Activated gamma-delta T cell treated with Interleukin-2 at 50 U/mL for 16 hours (primary cell): ENCODE results near the gene SLC27A6.
"Not testable (repeated sequence)": the region's sequence is repeated elsewhere in the genome, so short reads cannot be mapped to it uniquely, and the experiment has no call there.

ENCODE experiments used
- DNase-seq: peaks from one replicate; pipeline ENCODE4 v3.0.0-alpha.2; 2020

SLC27A6 gene

DNA sequence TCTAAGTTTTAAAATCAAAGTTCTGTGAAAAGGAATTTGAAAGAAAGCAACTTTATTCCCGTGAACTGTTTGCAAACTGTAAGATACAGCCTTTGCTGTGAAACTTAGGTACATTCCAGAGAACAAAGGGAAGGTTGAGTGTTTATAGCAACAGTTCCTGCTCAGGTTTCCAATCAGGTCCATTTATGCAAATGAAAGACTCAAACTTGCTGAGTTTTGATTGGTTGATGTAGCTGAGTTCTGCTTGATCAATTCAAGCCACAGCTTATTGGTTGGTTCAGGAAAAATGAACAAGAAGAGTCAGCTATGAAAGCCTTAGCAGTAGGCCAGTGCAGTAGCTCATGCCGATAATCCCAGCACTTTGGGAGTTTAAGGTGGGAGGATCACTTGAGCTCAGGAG lies 37.9 kb downstream of the SLC27A6 start:
- no peak for DNase-seq

DNA sequence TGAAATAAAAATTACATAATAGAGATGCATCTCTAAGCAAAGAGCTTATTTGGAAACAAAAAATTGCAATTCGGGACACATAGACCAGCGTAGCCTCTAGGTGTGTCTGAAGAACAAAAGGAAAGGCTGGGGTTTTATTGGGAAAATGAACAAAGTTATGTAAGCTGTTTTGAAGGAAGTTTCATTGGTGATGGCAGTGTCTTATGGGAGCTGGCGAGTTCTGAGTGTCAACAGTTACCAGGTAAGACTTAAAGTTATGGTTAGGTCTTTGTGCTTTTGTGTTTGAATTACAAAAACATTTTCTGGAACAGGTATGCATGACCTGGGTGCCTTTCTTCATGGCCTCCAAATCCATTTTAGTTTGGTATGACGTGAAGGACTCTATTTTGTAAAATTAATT lies 48.9 kb downstream of the SLC27A6 start:
- no peak for DNase-seq

DNA sequence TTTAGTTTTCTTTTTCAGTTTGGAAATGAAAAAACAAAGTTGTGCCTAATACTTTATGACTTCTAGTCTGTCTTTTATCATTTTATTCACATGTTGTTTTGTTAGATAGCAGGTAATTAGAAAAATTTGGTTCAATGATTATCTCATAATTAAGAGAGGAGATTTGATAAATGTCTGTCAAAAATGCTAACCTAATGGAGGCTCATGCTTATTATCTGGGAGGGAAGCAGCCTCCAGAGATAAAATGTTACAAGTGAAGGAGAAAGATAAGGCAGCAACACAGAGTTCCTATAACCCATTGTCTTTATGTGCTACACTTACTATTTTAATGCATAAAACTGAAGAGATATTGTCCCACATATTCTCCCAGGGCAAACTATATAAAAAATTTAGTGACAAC lies 53.5 kb downstream of the SLC27A6 start:
- no peak for DNase-seq

DNA sequence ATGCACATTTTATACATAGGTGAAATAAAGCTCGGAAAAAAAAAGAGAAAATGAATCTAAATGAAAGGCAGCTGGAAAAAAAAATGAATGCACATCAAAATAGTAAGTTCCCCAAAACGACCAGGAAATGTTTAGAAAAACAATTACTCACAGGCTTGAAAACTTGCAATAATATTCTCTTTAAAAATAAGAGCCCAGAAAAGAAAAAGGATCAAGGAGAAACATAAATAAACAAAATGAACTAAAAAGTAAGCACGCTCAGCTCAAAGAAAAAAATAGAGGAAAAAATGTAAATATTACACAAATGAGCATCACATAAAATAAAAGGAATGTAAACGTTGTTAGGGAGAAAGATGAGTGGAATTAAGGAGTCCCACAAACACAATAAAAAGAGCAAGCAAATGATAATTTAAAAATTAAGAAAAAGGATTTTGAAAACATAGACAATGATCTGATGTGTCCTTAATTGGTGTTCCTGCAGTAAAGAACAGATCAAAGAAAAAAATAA lies 54.2 kb downstream of the SLC27A6 start:
- DNase-seq, result no peak

DNA sequence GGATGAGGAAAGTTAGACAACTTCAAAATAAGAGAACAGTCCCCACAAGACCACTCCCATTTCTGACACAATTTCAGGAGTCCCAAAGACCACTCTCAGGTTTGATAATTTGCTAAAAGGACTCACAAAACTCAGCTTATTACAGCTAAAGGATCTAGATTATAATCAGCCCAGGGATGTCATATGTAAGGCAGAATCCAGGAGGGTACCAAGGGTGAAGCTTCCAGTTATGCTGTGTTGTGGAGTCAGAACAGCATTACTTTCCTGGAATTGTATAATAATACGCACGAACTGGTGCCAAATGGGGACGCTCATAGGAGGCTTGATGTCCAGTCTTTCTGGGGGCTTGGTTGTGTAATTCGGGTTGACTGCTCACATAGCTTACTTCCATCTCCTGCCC lies 55.4 kb downstream of the SLC27A6 start:
- no peak for DNase-seq

DNA sequence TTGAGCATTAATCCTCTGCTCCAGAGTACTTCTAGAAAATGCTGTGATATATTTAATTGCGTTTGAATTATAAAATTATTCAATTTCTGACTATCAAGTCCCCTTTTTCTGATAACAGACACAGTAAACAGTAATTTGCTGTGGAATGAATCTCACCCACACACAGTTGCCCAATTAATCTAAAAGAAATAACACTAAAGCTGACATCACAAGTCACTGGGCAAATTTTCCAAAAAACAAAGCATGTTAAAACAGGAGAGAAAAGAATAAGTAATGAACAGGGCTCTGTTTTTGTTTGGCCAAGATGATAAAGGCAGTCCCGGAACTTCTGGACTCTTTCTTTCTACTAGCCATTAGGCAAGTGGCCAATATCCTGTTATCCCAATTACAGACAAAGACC lies 56.5 kb downstream of the SLC27A6 start:
- no peak for DNase-seq

DNA sequence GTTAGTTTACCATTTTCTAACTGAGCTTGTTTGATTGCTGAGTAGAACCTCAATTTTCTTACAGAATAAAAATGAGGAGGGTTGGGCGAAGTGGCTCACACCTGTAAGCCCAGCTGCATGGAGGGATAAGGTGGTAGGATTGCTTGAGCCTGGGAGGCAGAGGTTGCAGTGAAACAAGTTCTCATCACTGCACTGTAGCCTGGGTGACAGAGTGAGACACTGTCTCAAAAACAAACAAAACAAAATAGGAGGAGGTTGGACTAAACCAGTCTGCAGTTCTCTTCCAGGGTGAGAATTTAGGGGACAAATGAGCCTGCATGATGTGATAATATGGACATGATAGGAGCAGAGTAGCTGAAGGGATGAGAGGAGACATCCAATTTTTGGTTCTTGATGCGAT lies 57.3 kb downstream of the SLC27A6 start:
- DNase-seq, result no peak

DNA sequence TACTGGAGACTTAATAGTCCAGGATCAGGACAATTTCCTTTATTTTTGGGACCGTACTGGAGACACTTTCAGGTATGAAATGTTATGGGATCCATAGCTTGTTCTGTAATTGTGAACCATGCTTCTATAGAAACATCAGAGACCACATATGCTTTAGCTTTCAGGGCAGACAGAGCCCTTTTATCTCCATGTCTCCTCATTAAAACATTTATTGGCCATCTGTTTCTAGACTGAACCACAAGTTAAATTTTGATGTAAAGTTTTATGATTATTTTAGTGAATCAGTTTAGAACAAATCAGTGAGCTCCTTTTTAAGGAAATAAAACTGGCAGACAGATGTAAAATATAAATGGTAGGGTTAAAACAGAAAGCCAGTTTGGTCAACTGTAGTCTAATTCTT lies 62.0 kb downstream of the SLC27A6 start:
- DNase-seq, result no peak

DNA sequence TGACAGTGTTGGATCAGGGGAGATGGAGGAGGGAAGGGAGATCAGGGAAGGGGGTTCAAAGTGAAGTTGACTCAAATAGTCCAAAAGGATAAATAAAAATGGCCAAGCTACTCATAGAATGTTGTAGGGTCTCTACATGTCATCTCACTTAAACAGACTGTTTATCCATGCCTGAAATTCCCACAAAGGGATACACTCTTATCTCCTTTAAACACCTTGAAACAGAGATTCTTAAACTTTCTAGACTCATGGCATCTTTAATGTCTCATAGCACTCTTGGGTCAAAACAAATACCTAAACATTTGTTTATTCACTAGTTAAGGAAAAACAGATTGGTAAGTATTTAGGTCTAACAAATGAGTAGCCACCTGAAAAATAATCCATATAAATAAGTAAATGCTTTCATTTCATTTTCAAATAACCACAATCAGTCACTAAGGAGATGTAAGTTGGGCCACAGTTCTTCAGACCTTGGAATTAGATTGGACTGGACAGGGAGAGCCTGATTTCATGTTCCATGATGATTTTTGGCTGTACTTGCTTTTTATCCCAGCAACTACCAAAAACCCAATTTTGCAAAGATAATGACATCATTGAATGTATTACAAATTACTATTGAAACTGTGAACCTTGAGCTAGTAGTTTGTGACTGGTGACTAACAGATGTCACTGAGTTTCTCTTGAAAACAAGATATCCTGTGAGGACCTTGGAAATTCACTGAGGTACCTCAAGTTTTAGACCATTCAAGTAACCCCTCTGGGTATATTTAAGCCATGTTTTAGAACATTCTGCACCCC lies 66.8 kb downstream of the SLC27A6 start:
- DNase-seq, result no peak

DNA sequence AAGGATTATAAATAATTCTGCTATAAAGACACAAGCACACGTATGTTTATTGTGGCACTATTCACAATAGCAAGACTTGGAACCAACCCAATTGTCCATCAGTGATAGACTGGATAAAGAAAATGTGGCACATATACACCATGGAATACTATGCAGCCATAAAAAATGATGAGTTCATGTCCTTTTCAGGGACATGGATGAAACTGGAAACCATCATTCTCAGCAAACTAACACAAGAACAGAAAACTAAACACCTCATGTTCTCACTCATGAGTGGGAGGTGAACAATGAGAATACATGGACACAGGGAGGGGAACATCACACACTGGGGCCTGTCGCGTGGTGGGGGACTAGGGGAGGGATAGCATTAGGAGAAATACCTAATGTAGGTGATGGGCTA lies 71.0 kb downstream of the SLC27A6 start:
- DNase-seq, result not testable (repeated sequence)

DNA sequence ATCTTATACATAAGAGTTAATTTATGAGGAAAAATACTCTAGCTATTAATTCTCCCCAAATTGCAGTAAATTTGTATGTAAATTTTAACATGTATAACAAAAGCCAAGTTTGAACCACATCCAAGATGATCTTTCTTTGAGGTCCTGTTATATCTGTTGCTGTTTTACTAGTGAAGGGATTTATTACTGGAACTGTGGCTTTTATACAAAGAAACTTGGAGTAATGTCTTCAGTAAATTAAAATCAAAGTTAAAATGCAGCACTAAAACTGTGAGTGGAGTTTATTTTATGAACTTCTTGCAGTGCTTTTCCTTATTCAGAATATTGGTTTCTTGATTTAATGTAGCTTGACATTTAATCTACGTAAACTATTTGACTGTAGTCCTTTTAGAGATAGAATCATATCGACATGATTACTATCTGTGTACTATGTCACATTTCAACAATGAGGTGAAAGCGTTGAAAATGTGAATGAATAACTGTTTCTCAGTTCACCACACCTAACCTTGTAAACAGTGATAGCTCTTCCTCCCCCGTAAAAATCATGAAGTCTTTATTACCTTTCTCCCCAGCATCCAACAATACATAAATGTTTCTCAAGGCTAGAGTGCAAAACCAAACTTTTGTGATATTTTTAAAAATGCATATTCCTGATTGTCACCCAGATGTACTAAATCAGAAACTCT lies 76.1 kb downstream of the SLC27A6 start:
- no peak for DNase-seq

DNA sequence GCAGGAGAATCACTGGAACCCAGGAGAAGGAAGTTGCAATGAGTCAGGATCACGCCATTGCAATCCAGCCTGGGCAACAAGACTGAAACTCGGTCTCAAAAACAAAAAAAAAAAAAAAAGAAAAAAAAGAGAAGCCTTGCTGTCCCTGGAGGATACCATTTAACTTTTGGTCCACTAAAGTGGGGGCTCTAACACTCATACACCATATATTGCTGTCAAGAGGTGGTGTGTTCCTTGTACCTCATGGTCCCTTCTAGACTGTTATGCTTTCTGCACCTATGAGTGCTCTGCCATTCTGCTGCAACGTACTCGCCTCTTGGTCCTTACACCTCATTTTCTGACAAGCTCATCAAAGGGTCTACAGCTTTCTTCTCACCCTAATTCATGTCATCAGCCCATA lies 77.0 kb downstream of the SLC27A6 start:
- no peak for DNase-seq

DNA sequence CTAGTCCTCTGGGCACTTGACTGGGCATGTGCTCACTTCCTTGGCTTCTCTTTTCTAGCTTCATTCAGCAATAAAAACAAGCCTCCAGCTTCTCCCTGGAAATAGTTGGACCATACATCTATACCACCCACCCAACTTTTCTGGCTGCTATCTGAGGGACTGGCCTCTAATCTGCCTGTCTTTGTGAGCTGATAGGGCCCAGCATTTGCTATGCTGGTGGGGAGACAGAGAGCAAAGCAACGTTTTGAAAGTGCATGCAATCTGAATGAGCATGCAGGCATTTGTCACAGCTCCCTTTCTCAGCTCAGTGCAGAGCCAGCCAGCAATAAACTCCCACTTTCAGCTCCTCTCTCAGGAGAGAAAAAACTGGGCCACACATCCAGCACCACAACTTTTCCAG lies 78.6 kb downstream of the SLC27A6 start:
- no peak for DNase-seq

DNA sequence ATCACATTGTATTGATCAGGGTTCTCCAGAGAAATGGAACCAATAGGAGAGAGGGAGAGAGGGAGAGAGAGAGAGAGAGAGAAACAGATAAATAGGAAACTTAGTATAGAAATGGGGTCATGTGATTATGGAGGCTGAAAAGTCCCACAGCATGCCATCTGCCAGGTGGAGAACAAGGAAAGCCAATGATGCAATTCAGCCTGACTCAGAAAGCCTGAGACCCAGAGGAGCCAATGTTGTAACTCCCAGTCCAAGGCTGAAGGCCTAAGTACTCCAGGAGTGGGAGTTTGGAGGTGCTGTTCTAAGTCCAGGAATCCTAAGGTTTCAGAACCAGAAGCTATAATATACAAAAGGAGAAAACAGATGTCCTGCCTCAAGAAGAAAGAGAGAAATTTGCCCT lies 80.9 kb downstream of the SLC27A6 start:
- DNase-seq, result no peak

DNA sequence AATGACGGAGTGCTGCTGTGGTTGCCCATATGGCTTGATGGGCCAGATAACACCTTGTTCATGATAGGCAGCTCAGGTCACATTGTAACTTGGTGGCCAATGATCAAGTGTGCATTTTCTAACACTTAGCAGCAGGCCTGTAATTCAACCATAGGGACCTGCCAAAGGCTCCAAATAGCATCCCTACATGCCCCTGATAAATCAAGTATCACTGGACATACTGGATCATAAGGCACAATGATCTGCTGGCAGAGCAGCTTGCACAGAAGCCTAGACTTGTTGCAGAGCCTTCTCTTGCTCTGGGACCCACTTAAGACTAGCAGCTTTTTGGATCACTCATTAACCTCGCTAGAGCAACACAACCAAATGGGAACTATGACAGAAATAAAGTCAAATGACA lies 83.2 kb downstream of the SLC27A6 start:
- DNase-seq, result no peak

DNA sequence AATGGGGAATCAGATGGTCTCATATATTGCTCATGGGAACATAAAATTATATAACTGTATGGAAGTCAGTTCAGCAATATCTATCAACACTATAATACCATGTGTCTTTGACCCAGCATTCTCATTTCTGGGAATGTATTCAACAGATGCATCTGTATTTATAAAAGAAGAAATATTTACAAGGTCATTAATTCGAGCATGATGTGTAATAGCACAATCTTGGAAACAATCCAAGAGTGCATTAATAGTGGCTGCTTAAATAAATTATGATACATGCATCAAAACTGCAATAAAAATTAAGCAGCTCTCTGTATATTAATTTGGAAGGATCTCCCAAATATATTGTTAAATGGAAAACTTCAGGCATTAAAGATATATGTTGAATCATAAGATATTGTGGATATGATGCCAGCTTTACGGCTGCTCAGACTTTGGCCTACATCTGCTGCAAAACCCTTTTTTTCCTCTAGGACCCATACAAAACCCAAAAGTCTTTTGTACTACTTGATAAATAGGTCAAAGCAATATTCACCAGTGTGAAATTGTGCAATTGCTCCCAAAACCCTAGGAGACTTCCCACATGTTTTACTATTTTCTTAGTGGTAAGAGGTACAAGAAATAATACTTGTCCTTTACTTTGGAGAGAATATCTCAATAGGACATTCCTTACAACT lies 84.0 kb downstream of the SLC27A6 start:
- no peak for DNase-seq

DNA sequence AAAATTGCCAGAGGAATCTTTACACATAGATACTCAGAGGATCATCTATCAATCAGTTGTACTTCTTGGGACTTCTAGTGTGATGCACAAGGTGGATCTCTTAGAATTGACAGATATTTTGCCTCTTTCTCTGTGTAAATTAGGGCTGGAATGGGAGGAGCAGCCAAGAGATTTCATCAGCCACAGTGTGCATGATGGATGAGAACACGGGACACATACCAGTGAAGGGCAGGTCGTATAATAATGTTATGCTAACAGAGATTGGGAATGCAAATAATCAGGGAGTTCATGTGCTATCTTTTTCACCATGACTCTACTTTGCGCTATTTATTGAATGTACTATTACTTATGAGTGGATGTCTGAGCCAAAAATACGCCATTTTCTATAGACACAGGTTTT lies 86.0 kb downstream of the SLC27A6 start:
- DNase-seq, result no peak

DNA sequence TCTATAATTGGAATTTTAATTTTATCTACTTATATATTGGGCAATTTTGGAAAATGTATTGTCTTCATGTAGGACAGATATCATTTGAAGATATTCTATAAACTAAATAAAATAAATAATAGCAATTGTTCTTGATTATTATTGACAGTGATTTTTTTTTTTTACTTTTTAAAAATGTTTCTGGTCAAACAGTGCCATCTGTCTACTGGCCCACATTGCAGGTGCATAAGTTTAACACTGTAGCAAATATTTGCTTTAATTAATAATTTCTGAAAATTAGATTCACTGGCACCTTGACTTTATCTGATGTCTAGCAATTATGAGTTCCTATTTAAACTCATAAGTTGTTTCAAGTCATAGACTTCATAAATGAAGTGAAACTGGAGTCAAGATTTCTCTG lies 88.2 kb downstream of the SLC27A6 start:
- DNase-seq, result no peak

DNA sequence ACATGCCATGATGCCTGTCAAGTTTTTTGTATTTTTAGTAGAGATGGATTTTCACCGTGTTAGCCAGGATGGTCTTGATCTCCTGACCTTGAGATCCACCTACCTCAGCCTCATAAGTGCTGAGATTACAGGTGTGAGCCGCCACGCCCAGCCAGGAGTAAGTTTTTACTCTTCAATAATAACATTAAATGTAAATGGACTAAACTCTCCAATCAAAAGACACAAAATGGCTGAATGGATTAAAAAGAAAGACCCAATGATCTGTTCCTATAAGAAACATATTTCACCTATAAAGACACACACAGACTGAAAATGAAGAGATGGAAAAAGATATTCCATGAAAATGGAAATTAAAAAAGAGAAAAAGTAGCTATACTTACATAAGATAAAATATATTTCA lies 92.0 kb downstream of the SLC27A6 start:
- DNase-seq, result no peak

DNA sequence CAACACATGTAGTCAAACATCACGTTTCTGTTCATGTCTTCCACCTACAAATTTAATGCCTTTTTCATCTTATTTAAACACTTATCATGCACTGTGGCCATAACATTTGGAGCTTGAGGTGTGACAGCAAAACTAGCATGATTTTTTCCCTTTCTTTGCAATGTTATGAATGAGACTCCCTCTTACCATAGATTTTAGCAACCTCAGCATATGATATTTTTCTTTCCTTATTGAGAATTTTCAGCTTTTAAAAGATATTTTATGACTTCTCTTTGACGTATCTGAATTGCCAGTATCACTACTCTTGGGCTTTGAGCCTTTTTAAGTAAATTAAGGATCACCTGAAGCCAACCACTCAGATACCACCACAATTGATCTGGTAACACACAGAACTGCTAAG lies 96.6 kb downstream of the SLC27A6 start:
- no peak for DNase-seq

DNA sequence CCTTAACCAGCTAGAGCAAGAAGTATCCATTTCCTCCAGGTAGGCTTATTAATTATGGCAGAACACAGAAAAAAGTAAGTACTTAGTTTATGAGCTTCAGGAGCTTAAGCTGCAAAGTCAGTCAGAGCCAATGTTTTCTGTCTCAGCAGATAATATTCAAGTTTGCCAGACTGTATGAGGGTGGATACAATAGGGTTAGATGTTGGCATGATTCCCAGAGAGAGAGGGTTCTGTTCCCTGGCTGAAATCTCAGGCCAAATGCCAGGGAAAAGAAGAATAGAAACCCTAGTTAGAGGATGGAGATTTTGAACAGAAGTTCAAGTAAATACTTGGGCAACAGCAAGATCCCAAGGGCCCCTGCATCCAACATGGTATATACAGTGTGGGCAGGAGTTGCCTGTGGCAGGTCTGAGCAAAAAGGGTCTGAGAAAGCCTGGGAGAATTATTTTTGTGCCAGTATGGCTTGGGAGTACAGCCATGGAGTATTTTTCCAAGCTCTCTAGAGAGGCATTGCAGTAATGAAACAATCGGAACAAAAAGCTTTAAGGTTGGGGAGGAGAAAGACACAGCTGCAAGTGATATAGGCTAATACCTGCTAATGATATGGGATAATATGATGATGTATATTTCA lies 98.3 kb downstream of the SLC27A6 start:
- DNase-seq, result no peak

DNA sequence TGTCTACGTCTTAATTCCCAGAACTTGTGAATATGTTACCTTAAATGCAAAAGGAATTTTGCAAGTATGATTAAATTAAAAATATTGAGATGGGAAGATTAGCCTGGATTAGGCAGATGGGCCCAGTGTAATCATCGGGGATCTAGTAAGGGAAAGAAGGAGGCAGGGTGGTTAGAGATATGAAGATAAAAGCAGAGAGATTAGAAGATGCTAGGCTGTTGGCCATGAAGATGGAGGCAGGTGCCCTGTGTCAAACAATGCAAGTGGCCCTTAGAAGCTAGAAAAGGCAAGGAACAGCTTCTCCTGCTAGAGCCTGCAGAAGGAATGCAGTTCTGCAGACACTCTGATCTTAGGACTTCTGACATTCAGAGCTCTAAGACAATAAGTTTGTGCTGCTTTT lies 100.4 kb downstream of the SLC27A6 start:
- DNase-seq, result no peak

DNA sequence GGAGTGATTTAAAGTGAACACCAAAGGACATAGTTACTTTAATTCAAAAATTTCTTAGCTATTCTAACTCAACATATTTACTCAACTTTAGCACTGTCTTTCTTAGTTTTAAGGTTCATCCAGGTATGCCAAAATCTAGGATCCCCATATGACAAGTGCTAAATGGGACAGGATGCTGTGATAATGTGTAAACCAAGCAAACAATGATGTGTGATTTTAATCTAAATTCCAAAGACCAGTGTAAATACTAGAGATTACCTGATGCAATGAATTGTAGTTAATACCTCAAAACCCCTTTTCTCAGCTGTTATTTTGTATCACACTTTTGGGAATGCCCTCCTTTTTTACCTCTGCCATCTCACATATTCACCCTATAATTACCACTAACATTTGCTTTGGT lies 102.5 kb downstream of the SLC27A6 start:
- DNase-seq, result no peak

DNA sequence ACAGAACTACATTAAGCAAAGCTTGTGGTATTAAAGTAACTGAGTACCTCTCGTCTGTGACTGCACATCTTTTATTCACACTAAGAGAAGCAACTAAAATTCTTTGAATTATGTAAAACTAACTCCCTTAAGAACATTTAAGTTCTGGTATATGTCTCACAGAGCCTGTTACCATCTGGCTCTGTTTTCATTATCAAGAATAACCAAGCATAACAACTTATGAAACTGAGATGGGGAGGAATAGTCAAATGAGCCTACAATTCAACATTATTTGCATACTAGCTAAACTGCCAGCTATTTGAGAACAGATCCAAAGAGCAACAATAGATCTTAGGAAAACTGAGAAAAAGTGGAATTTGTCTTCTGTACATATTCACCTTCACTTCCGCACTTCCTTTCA lies 104.0 kb downstream of the SLC27A6 start:
- DNase-seq, result no peak
